HL-60 (cell line): ENCODE results near the gene CER1.

Source experiments
- DNase-seq, 2 experiments: peaks; one replicate each; pipeline ENCODE4 v3.0.0-alpha.2; 2010 to 2020; ENCODE audit warnings: low read depth in 1 of 2, low spot score in 1 of 2
- H3K27ac ChIP-seq: fragments of 250-450 bp; sonication (Bioruptor Pico); replicated peaks from 2 replicates; pipeline ENCODE4 v1.5.1; 2020; ENCODE audit warnings: mild to moderate bottlenecking, moderate library complexity
- H3K27me3 ChIP-seq: fragments of 250-450 bp; sonication (Bioruptor Pico); 2 replicates; pipeline ENCODE4 v1.5.1; 2021; ENCODE audit warnings: mild to moderate bottlenecking, moderate library complexity; ENCODE audit not compliant: insufficient read depth, poor library complexity, severe bottlenecking
- H3K4me3 ChIP-seq: replicated peaks from 2 replicates; pipeline ENCODE4 v1.5.1; 2011; ENCODE audit warnings: mild to moderate bottlenecking, control low read depth, low read length; ENCODE audit not compliant: insufficient read depth
- CTCF ChIP-seq: IDR thresholded peaks from one replicate; pipeline ENCODE4 v1.5.1; 2011; ENCODE audit warnings: low read length, control low read depth, inconsistent platforms; ENCODE audit not compliant: insufficient read depth
- GABPA ChIP-seq: IDR thresholded peaks from 2 replicates; pipeline ENCODE4 v1.6.1; 2012; ENCODE audit warnings: low read depth
- POLR2AphosphoS5 ChIP-seq: IDR thresholded peaks from 2 replicates; pipeline ENCODE4 v1.6.1; 2012; ENCODE audit warnings: low read depth
- REST ChIP-seq: IDR thresholded peaks from 2 replicates; pipeline ENCODE4 v1.6.1; 2012; ENCODE audit warnings: low read depth; ENCODE audit not compliant: insufficient replicate concordance
- SPI1 ChIP-seq: IDR thresholded peaks from 2 replicates; pipeline ENCODE4 v1.6.1; 2012; ENCODE audit warnings: low read depth, mild to moderate bottlenecking, borderline replicate concordance

Gene CER1

GRCh38 chr9:14671377-14671776, 51.2 kb downstream of the CER1 start:
- no peak for DNase-seq
- Histone ChIP-seq H3K27me3 (no peaks in the 10 kb centered on the region), H3K27ac (no peak overlapping the region), H3K4me3 (no peak overlapping the region)
- TF ChIP-seq CTCF (no peak), REST (no peak), POLR2AphosphoS5 (no peak), GABPA (no peak), SPI1 (no peak)

- no peak overlapping the region for H3K27ac ChIP-seq
- no peaks in the 10 kb centered on the region for H3K27me3 ChIP-seq
- H3K4me3 ChIP-seq = no peak overlapping the region
- DNase-seq = no peak
- TF ChIP-seq REST (no peak), SPI1 (no peak), POLR2AphosphoS5 (no peak), GABPA (no peak), CTCF (no peak)
Measured at GRCh38 chr9:14670718-14671117, 51.8 kb downstream of the CER1 start.
